Pons (tissue), 1 donor: Measurements from ENCODE around the gene IL32.

Experiments
- DNase-seq: peaks from one replicate; pipeline ENCODE4 v3.0.0-alpha.2; 2016; ENCODE audit warnings: low spot score

Gene IL32, protein sequence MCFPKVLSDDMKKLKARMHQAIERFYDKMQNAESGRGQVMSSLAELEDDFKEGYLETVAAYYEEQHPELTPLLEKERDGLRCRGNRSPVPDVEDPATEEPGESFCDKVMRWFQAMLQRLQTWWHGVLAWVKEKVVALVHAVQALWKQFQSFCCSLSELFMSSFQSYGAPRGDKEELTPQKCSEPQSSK

DNA sequence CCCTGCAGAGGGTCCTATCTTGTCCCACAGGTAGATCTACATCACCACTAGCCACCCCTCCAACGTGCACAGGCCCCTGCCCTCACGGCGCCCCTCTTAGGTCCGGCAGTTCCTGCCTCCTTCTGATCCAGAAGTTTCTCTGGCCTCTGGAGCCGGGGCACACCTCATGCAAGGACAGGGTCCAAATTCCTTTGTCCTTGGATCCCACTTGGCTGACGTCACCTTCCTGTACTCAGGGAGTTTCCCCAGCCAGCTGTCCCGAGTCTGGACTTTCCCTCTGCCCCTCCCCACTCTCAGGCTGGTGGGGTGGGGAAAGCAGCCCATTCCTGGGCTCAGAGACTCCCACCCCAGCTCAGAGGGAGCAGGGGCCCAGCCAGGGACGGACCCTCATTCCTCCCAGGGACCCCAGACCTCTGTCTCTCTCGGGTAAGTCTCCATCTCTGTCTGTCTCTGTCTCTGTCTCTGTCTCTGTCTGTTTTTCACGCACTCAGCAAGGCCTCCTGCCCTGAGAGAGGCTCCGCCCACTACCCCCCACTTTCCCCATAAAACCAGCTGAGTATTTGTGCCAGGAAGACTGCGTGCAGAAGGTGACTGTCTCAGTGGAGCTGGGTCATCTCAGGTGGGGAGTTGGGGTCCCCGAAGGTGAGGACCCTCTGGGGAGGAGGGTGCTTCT lies at the start of gene IL32:
Gene IL32 (plus strand): TSS at position 572 of the 673 bp plus-strand sequence. CDS start 172 bp downstream, outside the sequence.
- no peak for DNase-seq

DNA sequence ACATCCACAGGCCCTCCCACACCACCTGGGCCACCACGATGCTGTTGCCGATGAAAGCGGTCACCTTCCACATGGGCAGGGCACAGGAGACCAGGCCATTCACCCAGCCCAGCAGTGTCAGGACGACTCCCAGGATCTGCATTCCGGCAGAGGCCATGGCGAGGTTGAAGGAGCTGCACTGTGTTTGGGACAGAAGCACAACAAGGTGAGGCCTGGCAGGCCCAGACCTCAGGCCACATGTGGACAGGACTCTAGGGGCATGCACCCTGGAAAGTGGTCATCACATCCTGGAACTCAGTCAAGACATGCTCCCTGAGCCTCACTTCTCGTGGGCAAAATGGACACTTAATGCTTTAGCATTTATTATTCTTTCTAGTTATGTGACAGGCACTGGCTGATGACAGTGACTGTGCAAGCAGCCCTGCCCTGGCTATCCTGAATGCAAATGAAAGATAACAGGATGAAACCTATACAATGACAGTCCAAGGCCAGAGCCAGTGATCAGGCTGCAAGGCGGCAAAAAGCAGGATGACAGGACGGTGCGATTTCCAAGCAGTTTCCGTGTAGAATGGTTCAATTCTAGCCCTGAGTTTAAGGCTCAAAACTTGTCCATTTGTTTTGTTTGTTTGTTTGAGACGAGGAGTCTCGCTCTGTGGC lies 49.4 kb upstream of the IL32 start:
- DNase-seq, result no peak

DNA sequence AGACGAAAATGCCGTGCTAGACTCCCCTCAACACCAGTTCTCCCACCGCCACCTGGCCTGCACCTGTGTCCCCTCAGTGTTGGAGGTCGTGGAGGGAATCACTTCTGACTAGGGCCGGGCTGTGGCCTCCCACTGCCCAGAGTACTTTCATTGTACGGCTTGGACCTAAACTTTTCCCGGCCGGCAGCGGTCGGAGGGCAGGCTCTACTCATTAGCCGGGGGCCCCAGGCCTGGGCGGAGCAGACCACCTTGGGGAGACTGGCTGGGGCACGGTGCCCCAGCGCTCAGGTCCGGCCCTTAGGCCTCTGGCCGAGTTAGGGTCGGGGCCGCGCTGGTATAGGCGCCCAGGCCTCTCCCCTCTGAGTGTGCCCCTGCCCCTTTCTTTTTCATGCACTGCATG lies 48.1 kb upstream of the IL32 start:
- no peak for DNase-seq

DNA sequence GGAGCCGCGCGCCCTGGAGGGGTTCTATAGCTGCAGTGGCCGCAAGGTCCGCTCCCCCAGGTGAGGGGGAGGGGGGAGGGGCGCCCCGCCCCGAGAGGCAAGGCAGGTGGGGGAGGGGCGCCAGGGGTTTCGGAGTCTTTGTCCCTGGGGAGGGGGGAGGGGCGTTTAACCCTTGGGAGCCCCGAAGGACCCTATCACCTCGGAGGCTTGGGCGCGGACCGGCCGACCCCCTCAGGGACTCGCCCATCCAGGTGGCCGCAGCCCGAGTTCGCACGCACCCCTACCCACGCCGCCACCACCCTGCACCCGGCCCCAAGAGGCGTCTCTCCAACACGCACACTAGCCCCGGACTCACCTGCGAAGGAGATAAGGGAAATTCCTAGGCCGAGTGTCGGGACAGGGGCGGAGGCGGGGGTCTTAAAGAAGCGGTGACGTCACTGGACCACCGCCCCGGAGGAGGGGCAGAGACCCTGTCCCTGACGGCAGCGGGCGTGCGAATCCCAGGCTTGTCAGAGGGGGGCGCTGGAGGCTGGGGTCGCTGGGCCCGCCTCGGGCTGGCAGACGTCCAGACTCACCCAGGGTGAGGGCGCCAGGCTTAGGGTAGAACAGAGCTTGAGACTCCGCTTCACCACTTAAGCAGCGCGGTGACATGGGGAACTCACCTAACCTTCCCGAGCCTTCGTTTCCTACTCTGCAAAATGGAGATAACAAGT lies 47.5 kb upstream of the IL32 start, which contains the start of gene CLDN6:
Gene CLDN6 (minus strand): TSS at position 390 of the 713 bp plus-strand sequence. CDS start 2,162 bp downstream, outside the sequence.
- DNase-seq, result no peak

DNA sequence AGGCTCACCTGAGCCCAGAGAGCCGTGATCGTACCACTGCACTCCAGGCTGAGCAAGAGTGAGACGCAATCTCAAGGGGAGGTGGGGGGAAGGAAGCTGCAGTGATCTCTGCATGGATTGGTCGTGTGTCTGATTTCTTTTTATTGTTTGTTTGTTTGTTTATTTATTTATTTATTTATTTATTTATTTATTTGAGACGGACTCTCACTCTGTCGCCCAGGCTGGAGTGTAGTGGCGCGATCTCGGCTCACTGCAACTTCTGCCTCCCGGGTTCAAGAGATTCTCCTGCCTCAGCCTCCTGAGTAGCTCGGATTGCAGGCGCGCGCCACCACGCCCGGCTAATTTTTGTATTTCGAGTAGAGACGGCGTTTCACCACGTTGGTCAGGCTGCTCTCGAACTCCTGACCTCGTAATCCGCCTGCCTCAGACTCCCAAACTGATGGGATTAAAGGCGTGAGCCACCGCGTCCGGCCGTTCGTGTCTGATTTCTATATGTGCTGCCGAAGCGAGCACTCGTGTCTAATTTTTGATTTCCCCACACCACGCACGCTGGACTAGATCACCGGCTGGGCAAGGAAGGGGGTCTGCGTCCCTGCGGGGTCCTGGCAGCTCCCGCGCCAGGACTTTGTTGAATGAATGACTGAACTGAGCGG lies 45.7 kb upstream of the IL32 start:
- no peak for DNase-seq

DNA sequence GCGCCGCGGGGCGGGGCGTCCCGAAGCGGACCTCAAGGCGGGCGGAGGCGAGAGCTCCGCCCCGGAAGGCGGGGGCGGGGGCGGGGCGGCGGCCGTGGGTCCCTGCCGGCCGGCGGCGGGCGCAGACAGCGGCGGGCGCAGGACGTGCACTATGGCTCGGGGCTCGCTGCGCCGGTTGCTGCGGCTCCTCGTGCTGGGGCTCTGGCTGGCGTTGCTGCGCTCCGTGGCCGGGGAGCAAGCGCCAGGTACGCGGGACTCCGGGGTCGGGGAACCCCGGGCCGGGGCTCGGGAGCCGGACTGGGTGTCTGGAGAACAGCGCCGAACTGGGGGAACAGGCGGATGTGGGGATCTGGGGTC lies 45.2 kb upstream of the IL32 start, which contains the start of gene TNFRSF12A:
Gene TNFRSF12A (plus strand): TSS at position 122 of the 357 bp plus-strand sequence. CDS start 30 bp downstream, at position 152.
- DNase-seq, result peak; percentile 61

DNA sequence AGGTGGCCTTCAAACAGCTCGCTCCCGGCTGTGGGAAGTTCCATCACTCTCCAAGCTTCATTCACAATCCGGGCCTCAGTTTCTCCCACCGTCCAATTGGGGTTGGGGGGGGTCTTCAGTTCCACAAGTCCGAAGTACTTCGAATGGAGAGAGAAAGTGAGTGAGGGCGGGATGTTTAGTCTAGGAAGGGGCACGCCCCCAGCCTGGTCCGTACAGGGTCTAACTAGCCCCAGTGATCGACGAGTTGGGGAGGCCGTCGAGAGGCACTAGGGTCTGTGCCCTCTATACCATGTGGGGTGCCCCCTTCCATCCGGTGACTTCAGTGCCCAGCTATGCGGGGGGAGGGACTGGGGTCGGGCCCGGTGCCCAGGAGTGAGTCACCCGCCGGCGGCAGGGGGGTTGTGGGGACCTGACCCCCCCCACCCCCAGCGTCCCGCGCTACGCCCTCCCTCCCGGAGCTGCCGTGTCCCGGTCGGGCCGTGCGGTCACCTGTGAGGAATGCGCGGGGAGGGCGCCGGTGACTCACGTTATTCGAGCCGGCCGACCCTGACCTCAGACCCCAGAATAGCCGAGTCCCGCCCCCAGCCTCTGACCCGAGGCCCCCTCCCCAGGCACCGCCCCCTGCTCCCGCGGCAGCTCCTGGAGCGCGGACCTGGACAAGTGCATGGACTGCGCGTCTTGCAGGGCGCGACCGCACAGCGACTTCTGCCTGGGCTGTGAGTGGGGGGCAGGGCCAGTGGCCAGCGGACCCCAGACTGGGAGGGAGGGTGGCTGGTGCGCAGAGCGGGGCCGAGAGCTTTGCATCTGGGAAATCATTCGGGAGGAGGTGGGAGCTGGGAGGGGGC lies 44.6 kb upstream of the IL32 start:
- no peak for DNase-seq

DNA sequence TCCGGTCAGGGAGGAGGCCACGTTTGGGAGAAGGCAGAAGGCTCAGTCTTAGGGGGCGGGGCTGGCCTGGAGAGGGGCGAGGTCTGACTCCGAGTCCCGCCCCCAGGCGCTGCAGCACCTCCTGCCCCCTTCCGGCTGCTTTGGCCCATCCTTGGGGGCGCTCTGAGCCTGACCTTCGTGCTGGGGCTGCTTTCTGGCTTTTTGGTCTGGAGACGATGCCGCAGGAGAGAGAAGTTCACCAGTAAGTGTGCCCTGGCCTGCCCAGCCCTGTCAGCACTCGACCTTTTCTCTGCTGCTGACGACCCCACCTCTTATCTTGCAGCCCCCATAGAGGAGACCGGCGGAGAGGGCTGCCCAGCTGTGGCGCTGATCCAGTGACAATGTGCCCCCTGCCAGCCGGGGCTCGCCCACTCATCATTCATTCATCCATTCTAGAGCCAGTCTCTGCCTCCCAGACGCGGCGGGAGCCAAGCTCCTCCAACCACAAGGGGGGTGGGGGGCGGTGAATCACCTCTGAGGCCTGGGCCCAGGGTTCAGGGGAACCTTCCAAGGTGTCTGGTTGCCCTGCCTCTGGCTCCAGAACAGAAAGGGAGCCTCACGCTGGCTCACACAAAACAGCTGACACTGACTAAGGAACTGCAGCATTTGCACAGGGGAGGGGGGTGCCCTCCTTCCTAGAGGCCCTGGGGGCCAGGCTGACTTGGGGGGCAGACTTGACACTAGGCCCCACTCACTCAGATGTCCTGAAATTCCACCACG lies 43.8 kb upstream of the IL32 start:
- peak; percentile 31 for DNase-seq

DNA sequence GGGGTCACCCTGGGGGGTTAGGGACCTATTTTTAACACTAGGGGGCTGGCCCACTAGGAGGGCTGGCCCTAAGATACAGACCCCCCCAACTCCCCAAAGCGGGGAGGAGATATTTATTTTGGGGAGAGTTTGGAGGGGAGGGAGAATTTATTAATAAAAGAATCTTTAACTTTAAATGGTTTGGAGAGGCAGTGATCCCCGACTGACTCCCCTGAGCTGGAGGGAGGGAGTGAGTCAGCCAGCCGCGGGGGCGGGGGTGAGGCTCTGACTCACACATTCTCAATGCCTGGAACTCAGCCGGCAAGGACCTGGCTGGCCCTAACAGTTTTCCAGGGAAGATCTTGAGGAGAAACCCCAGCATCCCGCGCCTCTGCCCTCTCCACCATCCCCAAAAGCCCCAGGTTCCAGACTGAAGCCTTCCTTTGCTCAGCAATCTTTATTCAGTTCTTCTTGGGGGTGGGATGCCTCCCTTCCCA lies 43.2 kb upstream of the IL32 start:
- peak; percentile 64 for DNase-seq

DNA sequence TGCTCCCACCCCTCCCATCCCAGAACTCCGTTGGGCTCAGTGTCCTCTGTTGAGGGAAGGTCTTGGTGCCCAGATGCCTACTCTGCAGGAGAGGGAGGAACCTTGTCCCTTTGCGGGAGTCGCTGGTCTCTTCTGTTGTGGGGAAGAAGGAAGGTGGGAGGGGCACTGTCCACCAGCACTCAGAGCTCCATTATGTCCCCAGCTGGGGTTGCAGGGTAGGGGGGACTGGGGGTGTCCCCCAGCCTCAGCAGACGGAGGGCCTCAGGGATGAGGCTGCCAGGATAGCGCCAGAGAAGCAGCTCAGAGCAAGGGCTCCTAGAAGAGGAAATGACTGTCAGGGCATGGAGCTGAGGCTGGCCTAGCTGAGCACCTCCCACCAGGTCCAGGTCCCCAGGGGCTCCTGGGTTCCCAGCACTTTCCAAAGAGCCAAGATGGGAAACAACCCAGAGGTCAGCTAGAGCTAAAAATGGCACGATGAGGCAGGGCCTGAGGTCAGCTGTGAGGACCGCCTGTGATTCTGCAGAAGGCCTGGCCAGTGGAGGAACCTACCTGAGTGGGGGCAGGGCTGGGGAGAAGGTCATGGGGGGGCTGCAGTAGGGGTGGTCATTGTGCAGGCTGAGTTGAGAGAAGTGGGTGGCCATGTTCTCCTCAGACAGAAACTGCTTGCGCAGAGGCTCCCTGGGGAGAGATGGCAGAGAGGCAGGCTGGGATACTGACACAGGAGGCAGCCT lies 42.6 kb upstream of the IL32 start:
- DNase-seq, result no peak

DNA sequence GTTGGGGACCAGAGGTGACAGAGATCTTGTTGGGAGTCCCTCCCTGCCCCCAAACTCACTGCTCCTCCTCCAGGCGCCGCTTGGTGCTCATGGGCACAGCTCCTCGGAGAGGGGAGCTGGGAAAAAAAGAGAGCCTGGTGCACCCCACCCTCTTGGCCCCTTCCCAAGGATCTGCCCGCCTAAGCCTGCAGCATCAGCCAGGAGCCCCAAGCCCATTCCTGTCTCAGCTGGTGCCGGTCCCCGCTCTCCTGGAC lies 42.1 kb upstream of the IL32 start:
- peak; percentile 40 for DNase-seq

DNA sequence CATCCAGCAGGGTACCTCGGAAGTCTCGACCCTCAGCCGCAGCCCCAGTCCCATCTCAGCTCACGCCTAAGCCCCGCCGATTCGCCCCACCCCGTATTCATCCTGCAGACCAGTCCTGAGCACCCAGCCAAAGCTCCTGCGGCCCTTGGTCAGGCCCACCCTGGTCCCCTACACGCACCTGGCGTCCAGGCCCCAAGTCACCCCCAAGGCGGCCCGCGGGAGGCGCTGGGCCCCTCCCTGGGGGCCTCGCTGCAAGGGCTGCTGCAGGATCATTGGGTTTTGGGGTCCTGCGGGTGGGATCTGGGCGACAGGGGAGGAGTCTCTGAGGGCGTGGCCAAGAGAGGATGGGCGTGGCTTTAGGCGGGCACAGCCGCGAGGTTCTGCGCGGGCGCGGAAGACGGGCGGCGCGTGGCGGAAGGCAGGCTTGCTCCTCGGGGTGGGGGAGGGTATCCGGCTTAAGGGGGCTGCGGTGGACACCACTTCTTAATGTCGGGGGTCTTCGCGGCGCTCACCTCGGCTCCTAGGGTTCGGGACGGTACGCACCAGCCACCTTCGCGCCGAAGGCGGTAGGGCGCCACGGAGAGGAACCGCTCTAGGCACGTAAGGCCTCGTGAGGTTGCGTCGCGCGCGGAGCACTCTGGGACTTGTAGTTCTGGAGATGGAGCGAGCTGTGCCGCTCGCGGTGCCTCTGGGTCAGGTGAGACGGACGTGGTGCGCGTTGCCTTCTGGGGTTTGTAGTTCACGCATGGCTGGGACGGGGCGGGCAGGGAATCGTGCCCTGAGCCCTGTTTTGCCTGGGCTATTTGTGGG lies 41.6 kb upstream of the IL32 start, which contains the start of the genes HCFC1R1 and THOC6:
Gene HCFC1R1 (minus strand): TSS at position 274 of the 810 bp plus-strand sequence. CDS start 1 bp downstream, at position 273.
Gene THOC6 (plus strand): TSS at position 367 of the 810 bp plus-strand sequence. CDS start 292 bp downstream, at position 659.
- DNase-seq, result peak; percentile 96

DNA sequence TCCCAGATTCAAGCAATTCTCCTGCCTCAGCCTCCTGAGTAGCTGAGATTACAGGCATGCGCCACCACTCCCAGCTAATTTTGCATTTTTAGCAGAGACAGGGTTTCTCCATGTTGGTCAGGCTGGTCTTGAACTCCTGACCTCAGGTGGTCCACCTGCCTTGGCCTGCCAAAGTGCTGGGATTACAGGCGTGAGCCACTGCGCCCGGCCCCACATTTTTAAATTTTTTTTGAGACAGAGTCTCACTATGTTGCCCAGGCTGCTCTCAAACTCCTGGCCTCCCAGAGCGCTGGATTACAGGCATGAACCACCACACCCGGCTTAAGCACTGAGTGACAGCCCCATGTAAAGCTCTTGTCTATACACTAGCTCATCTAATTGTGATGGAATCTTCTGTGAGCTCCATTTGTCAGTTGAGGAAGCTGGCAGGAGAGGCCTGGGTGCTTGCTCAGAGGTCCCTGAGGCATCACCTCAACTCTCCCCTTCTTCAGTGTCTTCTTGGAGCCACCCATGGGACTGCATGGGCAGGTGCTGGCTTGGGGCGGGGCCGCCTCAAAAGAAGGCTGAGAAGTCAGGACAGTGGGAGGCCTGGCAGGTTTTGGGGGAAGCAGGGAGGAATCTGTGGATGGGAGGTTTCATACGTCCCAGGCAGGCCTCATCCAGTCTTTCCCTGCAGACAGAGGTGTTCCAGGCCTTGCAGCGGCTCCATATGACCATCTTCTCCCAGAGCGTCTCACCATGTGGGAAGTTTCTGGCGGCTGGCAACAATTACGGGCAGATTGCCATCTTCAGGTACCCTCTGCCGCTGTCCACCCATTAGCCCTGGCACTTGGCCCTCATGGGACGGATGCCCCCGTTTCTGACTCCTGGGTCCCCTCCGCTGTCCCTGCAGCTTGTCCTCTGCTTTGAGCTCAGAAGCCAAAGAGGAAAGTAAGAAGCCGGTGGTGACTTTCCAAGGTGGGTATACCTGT lies 40.1 kb upstream of the IL32 start:
- DNase-seq, result no peak

DNA sequence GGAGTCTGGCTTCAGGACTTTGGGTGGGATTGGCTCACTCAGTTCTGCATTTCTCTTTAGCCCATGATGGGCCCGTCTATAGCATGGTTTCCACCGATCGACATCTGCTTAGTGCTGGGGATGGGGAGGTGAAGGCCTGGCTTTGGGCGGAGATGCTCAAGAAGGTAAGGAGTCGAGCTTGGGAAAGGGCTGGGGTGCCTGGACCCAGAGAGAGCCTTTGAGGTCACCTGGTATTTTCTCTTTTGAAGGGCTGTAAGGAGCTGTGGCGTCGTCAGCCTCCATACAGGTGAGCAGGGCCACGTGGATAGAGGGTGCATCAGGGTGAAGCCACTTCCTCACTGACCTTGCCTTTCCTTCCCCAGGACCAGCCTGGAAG lies 39.4 kb upstream of the IL32 start:
- DNase-seq, result no peak

DNA sequence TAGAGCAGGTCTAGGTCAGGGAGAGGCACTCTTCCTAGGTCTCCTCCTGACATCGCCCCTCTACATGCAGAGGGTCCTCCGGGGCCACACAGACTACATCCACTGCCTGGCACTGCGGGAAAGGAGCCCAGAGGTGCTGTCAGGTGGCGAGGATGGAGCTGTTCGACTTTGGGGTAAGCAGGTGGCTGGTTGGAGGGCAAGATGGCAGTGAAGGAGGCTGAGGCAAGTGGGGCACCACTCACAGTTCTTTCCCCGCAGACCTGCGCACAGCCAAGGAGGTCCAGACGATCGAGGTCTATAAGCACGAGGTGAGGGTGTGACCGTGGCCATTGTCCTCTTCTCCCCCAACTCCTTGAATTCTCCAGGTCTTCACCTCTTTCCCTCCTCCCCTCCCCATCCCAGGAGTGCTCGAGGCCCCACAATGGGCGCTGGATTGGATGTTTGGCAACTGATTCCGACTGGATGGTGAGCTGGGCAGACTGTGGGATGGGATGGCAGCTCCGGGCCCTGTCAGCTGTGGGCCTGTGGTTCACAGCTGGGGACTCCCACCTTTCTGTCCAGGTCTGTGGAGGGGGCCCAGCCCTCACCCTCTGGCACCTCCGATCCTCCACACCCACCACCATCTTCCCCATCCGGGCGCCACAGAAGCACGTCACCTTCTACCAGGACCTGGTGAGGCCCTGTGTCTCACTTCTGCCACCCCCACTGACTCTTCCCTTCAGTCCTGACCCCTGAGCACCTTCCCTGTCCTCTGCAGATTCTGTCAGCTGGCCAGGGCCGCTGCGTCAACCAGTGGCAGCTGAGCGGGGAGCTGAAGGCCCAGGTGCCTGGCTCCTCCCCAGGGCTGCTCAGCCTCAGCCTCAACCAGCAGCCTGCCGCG lies 38.6 kb upstream of the IL32 start:
- DNase-seq, result no peak

DNA sequence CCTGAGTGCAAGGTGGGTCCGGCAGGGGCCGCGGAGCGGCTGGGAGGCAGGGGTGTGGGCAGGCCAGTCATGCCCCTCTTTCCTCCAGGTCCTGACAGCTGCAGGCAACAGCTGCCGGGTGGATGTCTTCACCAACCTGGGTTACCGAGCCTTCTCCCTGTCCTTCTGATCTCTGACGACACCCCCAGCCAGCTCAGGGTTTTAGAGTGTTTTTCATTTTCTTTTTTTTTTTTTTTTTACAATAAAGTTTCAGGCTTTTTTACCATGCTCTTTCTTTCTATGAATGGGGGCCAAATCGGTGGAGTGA lies 38.0 kb upstream of the IL32 start:
- no peak for DNase-seq
